HG03039 (cell line): Measurements from ENCODE around the gene UBASH3A.

Experiments
- ATAC-seq: cut with Tn5 transposase; IDR thresholded peaks from one replicate; pipeline ENCODE4 v1.9.1; 2021; ENCODE audit warnings: mild to moderate bottlenecking, moderate library complexity; ENCODE audit not compliant: unreplicated experiment

UBASH3A gene

GRCh38 chr21:42403611-42404231 lies at the start of gene UBASH3A:
TSS of gene UBASH3A (plus strand) at chr21:42403902. CDS start at chr21:42403946, 44 bp downstream.
- ATAC-seq = no peak

GRCh38 chr21:42356046-42356445 lies 47.7 kb upstream of the UBASH3A start:
- no peak for ATAC-seq

- ATAC-seq = no peak
These were observed 47.1 kb upstream of the UBASH3A start for GRCh38 chr21:42356650-42357049.

- ATAC-seq = no peak
These were observed 46.4 kb upstream of the UBASH3A start for GRCh38 chr21:42357307-42357706.

GRCh38 chr21:42358261-42358660 lies 45.4 kb upstream of the UBASH3A start:
- ATAC-seq = no peak

GRCh38 chr21:42358937-42359336 lies 44.8 kb upstream of the UBASH3A start:
- ATAC-seq = no peak

GRCh38 chr21:42360317-42360716 lies 43.4 kb upstream of the UBASH3A start:
- ATAC-seq = no peak

GRCh38 chr21:42361286-42361685 lies 42.4 kb upstream of the UBASH3A start:
- no peak for ATAC-seq

- ATAC-seq = no peak
These were observed 41.5 kb upstream of the UBASH3A start for GRCh38 chr21:42362198-42362597.

GRCh38 chr21:42362700-42363099 lies 41.0 kb upstream of the UBASH3A start:
- ATAC-seq = no peak

- ATAC-seq = no peak
These were observed 40.4 kb upstream of the UBASH3A start for GRCh38 chr21:42363312-42363711.

GRCh38 chr21:42364304-42364865 lies 39.3 kb upstream of the UBASH3A start:
- no peak for ATAC-seq

GRCh38 chr21:42365770-42366169 lies 37.9 kb upstream of the UBASH3A start:
- no peak for ATAC-seq

GRCh38 chr21:42366292-42367010 lies 37.3 kb upstream of the UBASH3A start, which contains the start of gene TFF1:
TSS of gene TFF1 (minus strand) at chr21:42366535. CDS start at chr21:42366495, 40 bp downstream.
- ATAC-seq = no peak

GRCh38 chr21:42367367-42368165 lies 36.1 kb upstream of the UBASH3A start:
- no peak for ATAC-seq

GRCh38 chr21:42369821-42370220 lies 33.9 kb upstream of the UBASH3A start:
- no peak for ATAC-seq

- no peak for ATAC-seq
These were observed 32.6 kb upstream of the UBASH3A start for GRCh38 chr21:42370894-42371654.

- ATAC-seq = no peak
These were observed 30.4 kb upstream of the UBASH3A start for GRCh38 chr21:42373196-42373907.

- no peak for ATAC-seq
These were observed 29.7 kb upstream of the UBASH3A start for GRCh38 chr21:42373908-42374455.

- ATAC-seq = no peak
These were observed 29.2 kb upstream of the UBASH3A start for GRCh38 chr21:42374457-42374856.
